Left renal cortex interstitium (tissue), 4 donors: ENCODE measurements around the gene SPI1. TPM values are rescaled to one million over a fixed set of nuclear protein-coding genes. Genes with fewer than 3 reads are reported as not detected.
A peak's percentile ranks its signal among the peaks of the same experiment; 100 is the strongest.

Experiments used
- DNase-seq, 4 donors: peaks; one replicate each; pipeline ENCODE4 v3.0.0-alpha.2; 2013; ENCODE audit warnings: low read depth in 4 of 4, low spot score in 2 of 4, missing footprints in 1 of 4
- polyA plus RNA-seq, 4 donors: library from polyadenylated mRNA; unstranded; fragments of 120-200 nt; gene quantifications; one replicate each; pipeline ENCODE4 v1.2.1, GENCODE V29; 2013; ENCODE audit not compliant: insufficient read length in 4 of 4

SPI1 gene
- polyA plus RNA-seq, 4 donors: 3.0 to 6.7 (median 4.8) TPM

DNA sequence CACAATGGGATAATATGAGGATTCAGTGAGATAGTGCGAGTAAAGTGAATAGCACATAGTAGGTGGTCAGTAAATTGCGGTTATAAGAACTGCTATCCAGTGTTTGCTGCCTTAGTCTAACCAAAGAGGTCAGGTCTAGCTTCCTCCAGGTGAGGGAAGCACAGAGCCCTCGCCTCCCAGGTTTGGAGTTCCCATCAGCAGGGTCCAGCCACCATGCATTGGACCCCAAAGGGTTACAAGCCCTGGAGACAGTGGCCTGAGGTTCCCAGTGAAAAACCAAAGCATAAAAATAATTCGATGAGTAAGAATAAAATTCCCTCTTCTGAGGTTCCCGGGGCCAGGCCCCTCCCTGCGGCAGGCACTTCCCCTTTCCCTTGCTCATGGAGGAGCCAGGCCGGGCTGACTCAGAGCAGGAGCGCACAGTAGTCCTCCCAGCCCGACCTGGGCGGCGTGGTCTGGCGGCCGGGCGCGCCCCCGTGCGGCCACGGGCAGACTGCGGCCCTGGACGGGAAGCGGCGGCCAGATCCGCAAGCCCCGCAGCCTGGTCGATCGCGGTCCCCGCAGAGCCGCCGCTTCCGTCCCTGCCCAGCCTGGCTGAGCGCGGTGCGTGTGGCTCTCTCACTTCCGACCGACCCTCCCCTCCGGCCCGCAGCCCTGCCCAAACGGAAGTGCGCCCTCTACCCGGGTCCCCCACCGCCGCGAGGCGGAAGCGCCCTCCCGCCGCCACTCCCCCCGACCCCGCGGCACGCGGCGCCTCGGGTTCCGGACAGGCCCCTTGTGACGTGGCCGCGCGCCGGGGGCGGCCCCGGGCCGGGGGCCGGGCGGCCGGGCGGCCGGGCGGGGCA lies 29.6 kb upstream of the SPI1 start, which contains the start of gene SLC39A13:
SLC39A13 (plus strand) TSS at position 845 of the 845 bp plus-strand sequence. CDS start 1,505 bp downstream, outside the sequence.
- DNase-seq: peak; percentile 63 to 90 (median 86)

- no peak for DNase-seq
Measured at GRCh38 chr11:47406896-47407745, 28.8 kb upstream of the SPI1 start.

- DNase-seq: no peak
Measured at GRCh38 chr11:47403571-47403970, 25.2 kb upstream of the SPI1 start.

GRCh38 chr11:47403135-47403534 lies 24.8 kb upstream of the SPI1 start:
- DNase-seq: no peak

- no peak for DNase-seq
Measured at GRCh38 chr11:47400768-47401279, 22.5 kb upstream of the SPI1 start.

DNA sequence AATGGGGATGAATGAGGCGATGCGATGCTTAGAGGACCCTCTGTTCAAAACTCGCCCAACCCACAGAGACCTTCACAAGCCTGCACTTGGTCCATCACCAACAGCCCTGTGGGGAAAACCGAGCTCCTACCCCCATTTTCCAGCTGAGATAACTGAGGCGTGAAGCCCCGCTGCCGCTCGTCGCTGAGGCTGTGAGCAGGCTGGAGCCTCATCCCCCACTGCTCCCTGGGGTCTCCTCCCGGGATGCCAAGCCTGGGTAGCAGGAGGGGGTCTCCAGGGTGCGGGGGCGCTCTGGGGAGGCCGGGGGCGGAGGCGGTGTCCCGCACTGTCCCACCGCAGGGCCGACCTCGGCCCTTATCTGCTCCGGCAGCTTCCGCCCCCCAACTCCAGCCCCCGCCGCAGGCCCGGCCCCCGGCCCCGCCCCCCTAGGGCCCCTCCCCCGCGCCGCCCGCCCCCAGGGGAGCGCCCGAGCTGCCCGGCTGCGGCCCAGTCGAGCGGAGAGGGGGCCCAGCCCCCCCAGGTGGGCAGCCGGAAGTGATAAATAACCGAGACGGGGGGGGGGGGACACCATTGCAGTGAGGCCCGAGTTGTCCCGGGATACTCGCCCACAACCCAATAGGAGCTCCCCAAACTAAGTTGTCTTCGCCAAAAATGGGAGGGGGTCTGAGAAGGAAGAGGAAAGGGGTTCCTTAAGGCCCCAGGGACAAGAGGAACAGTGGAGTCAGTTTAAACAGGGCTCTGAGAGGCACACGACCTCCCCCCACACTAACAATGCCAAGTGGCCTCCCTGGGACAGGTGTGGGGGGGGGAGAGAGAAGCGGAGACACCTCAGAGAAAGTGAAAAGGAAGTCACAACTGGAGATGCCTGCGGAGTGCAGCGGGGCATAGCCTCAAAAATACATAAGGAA lies 21.8 kb upstream of the SPI1 start:
- DNase-seq: peak in 1 of 4 donors; percentile 32

GRCh38 chr11:47398551-47398950 lies 20.2 kb upstream of the SPI1 start:
- DNase-seq: no peak

DNA sequence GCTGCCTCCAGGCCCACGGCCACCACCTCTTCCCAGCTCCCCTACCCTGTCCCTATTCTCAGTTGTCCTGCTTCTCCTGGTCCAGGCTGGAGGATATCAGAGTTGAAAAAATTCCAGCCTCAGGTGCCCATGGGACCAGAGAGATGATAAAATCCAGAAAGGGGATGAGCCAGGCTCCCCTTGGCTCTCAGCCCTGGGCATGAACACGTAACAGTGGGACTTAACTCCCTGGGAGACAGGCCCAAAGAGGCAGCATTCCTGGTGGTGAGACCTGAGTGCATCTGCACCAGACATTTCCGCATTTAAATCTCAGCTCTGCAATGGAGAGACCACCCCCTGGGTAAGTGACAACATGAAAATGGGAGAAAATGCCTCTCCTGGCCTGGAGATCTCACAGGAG lies 19.7 kb upstream of the SPI1 start:
- DNase-seq: no peak

GRCh38 chr11:47396049-47396320 lies 17.6 kb upstream of the SPI1 start:
- DNase-seq: no peak

DNA sequence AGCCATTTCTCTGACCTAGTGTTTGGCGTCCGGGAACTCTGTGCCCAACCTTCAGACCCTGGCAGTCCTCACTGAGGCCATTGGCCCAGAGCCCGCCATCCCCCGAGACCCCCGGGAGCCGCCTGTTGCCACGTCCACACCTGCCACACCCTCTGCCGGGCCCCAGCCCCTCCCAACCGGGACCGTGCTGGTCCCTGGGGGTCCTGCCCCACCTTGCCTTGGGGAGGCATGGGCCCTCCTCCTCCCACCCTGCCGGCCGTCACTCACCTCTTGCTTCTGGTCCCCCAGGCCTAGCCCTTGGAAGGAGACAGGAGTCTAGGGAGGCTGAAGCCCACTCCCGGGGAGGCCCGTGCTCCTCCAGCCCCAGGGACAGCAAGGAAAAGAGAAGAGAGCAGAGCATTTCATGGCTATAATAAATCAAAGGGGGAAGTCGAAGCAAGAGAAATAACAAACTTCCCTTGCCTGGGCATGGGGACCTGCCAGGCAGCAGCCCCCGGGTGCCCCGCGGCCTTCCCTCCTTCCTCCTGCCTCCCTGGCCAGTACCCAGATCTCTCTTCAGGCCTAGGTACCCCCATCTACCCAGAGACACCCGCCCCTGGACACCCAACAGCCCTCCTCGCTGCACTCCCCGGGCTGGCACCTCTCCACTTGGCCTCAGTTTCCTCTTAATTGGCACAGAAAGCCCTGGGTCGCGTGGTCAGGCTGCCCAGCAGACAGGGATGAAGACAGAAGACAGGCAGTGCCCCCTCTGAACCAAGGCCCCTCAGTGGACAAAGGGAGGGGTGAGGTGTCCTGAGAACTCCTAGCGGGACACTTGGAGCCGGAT lies 17.1 kb upstream of the SPI1 start:
- DNase-seq: no peak

DNA sequence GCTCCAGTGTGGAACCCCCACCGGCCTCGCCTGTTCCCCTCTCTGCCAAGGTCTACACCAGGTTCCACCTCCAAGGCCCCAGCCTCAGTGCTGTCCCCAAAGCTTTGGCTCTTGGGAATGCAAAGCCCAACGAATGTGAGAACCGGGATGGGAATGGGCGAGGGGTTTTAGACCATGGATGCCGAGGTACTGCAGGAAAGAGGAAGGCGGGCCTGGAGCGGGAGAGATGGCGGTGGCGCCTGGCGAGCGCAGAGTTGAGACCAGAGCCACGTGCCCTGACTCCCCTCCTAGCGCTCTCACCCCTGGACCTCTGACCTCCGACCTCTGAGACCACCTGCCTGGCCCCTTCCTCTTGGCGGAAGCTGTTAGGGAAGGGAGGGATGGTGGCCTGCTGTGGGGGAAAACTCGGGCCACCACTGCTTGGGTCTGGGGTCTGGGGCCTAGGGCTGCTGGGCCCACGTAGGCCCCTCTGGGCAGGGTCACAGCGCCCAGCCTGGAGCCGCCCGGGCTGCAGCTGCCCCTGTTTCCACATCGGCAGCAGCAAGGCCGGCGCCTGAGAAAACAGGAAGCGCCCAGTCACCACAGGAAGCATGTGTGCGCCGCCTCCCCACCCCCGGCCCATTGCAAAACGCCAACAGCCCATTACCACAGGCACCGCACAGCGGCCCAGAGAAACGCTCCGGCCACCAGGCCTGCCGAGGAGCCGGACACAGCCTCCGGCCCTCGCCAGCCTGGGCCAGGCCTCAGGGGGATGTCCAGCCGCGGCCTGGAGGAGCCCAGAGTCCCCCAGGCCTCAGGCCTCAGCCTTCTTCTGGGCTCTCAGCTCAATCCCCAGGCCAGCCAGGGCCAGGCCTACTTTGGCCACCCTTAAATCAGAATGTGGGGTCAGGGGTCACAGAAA lies 16.2 kb upstream of the SPI1 start:
- DNase-seq: no peak

DNA sequence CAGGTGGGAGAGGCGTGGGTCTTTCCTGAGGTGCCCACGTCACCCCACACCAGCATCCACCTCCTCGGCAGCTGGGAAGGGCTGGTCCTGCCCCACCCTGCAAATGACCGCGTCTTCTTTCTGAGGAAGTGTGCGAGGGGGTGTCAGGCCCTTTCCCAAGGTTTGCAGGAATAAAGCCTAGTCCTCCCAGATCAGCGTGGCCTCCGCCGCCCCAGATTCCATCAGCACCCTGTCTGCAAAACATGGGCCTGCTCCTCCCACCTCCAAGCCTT lies 15.6 kb upstream of the SPI1 start:
- no peak for DNase-seq

- DNase-seq: no peak
Measured at GRCh38 chr11:47393163-47394049, 15.1 kb upstream of the SPI1 start.

DNA sequence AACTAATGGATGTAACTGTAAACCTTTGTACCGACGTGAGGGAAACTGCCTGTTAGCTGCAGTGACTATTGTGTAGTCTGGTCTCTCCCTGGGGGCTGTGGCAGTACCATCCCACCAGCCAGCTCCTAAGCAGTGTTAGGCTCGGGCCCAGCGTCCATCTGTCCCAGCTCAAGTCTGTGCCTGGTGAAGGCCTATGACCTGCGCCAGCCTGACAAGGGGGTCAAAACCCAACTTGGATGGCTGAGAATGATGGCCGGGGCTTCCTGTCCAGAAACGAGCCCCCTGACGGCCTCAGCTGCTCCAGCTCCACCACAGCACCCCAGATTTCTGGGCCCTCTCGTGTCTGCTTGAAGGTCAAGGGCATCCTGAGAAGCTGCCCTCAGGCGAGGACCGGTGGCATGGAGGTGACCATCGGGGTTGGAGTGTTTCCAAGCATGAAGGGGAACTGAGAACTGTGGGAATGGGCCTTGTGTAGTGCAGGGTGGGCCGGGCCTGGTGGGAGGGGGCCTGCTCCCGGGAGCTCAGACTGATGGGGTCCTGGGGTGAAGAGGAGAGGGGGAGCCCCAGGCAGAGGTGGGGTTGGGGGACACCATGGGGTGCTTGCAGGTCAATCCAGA lies 14.3 kb upstream of the SPI1 start:
- no peak for DNase-seq

DNA sequence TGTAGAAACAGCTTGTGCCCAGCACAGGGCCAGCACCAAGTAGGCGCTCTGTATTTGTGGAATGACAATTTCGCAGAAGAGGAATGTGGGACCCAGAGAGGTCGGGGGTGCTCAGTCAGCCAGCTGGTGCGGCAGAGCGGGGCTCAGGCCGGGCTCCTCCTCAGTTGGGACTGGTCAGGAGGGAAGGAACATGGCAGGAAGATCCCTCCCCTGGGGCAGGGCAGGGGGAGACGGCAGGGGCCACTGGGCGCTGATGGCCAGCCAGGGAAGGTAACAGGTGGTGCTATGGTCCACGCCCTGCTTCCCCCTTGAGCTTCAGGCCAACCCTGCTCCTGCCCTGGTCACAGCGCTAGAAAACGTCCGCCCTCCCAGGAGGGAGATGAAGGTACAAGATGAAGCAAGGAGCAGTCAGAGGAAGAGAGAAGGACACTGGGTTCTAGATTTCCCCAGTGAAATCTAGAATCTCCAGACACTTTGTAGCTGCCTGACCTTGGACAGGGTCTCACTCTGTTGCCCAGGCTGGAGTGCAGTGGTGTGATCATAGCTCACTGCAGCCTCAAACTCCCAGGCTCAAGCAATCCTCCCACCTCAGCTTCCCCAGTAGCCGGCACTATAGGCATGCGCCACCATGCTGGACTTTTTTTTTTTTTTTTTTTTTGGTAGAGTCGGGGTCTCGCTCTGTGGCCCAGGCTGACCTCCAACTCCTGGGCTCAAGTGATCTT lies 13.5 kb upstream of the SPI1 start:
- DNase-seq: no peak

- DNase-seq: no peak
Measured at GRCh38 chr11:47391077-47391583, 12.8 kb upstream of the SPI1 start.

GRCh38 chr11:47390422-47390760 lies 12.0 kb upstream of the SPI1 start:
- DNase-seq: no peak
